Colonic mucosa (tissue), 4 donors: ENCODE results near the gene ZBTB9. TPM values are rescaled to one million over a fixed set of nuclear protein-coding genes. Genes with fewer than 3 reads are reported as not detected.
"Not testable (repeated sequence)": the region's sequence is repeated elsewhere in the genome, so short reads cannot be mapped to it uniquely, and the experiment has no call there.

ENCODE experiments used
- DNase-seq: peaks from one replicate; pipeline ENCODE4 v3.0.0-alpha.2; 2020
- H3K27ac ChIP-seq: fragments of 200-600 bp; one replicate; pipeline ENCODE4 v1.8.0; 2021
- H3K27me3 ChIP-seq: fragments of 200-600 bp; one replicate; pipeline ENCODE4 v1.8.0; 2021
- H3K36me3 ChIP-seq: fragments of 200-600 bp; one replicate; pipeline ENCODE4 v1.8.0; 2021
- H3K4me1 ChIP-seq: fragments of 200-600 bp; one replicate; pipeline ENCODE4 v1.8.0; 2021; ENCODE audit warnings: mild to moderate bottlenecking
- H3K4me3 ChIP-seq: fragments of 200-600 bp; one replicate; pipeline ENCODE4 v1.8.0; 2021
- H3K9ac ChIP-seq, 2 donors: one replicate each; pipeline ENCODE4 v1.7.0; 2013; ENCODE audit warnings: control low read depth in 2 of 2, low read depth in 2 of 2, low read length in 2 of 2
- H3K9me3 ChIP-seq: fragments of 200-600 bp; one replicate; pipeline ENCODE4 v1.8.0; 2021
- intact Hi-C: fragments of 100-400 bp; cut with DNase I; formaldehyde crosslinking; loops from one replicate; pipeline ENCODE4 v1.14.1; 2022
- total RNA-seq, 2 donors: library from RNA; stranded (reverse); fragmentation: NEBNext Ultra II Directional in 1 of 2; extraction: Animal tissue kit (Norgen Biotek cat#: 25700) in 1 of 2; gene quantifications; one replicate each; pipeline ENCODE4 v1.2.1, GENCODE V29; 2021
- TF ChIP-seq, protein P1 (sequence below): fragments of 200-600 bp; IDR thresholded peaks from one replicate; pipeline ENCODE4 v1.8.0; 2022; ENCODE audit warnings: antibody characterized with exemption, mild to moderate bottlenecking
- donor health status: healthy.
- donor health status: DM: no; HTN: no; CAD: no.
- donor health status: DM: no; HTN: no; CAD: no.

Gene ZBTB9
- total RNA-seq, 2 donors from 2014 or later = 4.8 to 8.1 TPM

DNA sequence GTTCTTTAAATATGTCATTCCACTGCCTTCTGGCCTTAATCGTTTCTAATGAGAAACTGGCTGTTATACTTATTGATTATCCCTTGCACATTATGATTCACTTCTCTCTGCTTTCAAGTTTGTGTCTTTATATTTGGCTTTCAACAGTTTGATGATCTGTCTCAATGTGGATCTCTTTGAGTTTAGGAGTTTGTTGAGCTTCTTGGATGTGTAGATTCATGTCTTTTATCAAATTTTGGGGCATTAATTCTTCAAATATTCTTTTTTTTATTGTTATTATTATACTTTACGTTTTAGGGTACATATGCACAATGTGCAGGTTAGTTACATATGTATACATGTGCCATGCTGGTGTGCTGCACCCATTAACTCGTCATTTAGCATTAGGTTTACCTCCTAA is 29.3 kb downstream of the ZBTB9 start:
- Histone ChIP-seq H3K4me1 (no peaks in the 10 kb centered on the region), H3K36me3 (no peaks in the 10 kb centered on the region), H3K27ac (no peak overlapping the region), H3K4me3 (no peak overlapping the region), H3K9me3 (no peaks in the 10 kb centered on the region), H3K9ac (no peak overlapping the region), H3K27me3 (no peaks in the 10 kb centered on the region)
- no peak for DNase-seq
- TF ChIP-seq, protein P1, sequence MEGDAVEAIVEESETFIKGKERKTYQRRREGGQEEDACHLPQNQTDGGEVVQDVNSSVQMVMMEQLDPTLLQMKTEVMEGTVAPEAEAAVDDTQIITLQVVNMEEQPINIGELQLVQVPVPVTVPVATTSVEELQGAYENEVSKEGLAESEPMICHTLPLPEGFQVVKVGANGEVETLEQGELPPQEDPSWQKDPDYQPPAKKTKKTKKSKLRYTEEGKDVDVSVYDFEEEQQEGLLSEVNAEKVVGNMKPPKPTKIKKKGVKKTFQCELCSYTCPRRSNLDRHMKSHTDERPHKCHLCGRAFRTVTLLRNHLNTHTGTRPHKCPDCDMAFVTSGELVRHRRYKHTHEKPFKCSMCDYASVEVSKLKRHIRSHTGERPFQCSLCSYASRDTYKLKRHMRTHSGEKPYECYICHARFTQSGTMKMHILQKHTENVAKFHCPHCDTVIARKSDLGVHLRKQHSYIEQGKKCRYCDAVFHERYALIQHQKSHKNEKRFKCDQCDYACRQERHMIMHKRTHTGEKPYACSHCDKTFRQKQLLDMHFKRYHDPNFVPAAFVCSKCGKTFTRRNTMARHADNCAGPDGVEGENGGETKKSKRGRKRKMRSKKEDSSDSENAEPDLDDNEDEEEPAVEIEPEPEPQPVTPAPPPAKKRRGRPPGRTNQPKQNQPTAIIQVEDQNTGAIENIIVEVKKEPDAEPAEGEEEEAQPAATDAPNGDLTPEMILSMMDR = no peak
- intact Hi-C loops = no loop called here

DNA sequence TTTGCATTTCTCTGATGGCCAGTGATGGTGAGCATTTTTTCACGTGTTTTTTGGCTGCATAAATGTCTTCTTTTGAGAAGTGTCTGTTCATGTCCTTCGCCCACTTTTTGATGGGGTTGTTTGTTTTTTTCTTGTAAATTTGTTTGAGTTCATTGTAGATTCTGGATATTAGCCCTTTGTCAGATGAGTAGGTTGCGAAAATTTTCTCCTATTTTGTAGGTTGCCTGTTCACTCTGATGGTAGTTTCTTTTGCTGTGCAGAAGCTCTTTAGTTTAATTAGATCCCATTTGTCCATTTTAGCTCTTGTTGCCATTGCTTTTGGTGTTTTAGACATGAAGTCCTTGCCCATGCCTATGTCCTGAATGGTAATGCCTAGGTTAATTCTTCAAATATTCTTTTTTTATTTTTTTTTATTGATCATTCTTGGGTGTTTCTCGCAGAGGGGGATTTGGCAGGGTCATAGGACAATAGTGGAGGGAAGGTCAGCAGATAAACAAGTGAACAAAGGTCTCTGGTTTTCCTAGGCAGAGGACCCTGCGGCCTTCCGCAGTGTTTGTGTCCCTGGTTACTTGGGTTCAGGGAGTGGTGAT is 30.4 kb downstream of the ZBTB9 start:
- H3K4me3 ChIP-seq, H3K36me3 ChIP-seq, H3K27me3 ChIP-seq, H3K27ac ChIP-seq, intact Hi-C loops, H3K4me1 ChIP-seq, H3K9ac ChIP-seq, DNase-seq, H3K9me3 ChIP-seq: not testable (repeated sequence)

DNA sequence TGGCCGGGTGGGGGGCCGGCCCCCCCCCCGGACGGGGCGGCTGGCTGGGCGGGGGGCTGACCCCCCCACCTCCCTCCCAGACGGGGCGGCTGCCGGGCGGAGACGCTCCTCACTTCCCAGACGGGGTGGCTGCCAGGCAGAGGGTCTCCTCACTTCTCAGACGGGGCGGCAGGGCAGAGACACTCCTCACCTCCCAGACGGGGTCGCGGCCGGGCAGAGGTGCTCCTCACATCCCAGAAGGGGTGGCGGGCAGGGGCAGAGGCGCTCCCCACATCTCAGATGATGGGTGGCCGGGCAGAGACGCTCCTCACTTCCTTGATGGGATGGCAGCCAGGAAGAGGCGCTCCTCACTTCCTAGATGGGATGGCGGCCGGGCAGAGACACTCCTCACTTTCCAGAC is 31.3 kb downstream of the ZBTB9 start:
- DNase-seq, intact Hi-C loops, H3K4me1 ChIP-seq, H3K36me3 ChIP-seq, H3K27me3 ChIP-seq, H3K4me3 ChIP-seq, H3K9me3 ChIP-seq, H3K9ac ChIP-seq, H3K27ac ChIP-seq: not testable (repeated sequence)

DNA sequence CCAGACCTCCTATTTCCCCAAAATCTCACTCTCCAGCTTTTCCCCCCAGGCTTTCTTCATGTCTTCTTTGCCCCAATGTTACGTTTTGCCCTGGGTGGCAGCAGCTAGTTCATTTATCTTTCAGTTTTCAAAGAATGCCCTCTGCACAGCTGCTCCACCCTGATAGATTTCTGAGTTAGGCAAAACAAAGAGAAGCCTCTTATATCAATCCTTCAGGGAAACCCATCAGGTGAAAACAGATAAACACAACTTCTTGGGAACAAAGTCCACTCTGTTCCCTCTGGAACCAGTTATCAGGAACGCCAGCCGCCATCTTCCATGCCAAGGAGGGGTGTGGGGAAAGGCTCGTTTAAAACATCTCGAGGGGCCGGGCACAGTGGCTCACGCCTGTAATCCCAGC is 34.0 kb downstream of the ZBTB9 start:
- TF ChIP-seq, protein P1 = no peak
- H3K4me3 ChIP-seq = no peak overlapping the region
- no peak overlapping the region for H3K27ac ChIP-seq
- no peaks in the 10 kb centered on the region for H3K9me3 ChIP-seq
- no peaks in the 10 kb centered on the region for H3K36me3 ChIP-seq
- intact Hi-C loops = no loop called here
- DNase-seq = no peak
- H3K27me3 ChIP-seq = no peaks in the 10 kb centered on the region
- H3K4me1 ChIP-seq = no peaks in the 10 kb centered on the region
- H3K9ac ChIP-seq = no peak overlapping the region

DNA sequence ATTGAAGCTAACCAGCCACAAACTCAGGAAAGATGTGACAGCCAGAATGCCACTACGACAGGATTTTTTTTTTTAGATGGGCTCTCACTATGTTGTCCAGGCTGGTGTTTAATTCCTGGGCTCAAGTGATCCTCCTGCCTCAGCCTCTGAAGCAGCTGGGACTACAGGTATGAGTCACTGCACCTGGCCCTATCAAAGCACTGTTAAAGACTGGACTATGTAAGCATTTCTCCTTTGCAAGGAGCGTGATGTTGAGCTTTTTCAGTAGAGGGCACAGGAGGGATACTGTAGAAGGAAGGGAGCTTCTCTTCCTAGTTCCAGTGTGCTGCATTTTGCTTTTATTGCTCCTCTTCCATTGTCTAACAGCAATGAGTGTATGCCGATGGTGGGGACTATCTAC is 35.8 kb downstream of the ZBTB9 start:
- intact Hi-C loops = no loop called here

DNA sequence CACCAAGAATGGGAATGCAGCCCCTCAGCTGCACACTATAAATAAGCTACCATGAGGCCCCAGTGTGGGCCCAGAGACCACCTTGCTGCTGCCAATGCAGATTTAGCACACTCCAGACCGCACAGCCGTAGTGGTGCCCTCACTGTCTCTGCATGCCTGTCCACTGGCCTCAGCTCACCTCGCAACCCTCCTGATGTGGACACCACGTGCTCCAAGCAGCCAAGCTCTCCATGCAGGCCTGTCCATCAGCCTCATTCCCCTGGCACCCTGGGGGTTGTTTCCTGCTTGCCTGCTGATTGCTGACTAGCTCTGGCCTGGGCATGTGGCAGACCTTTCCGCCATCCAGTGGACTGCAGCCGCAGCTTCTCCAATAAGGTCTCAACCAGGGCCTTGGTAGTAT is 36.2 kb downstream of the ZBTB9 start:
- TF ChIP-seq, protein P1 = no peak
- DNase-seq = no peak
- Histone ChIP-seq H3K27me3 (no peaks in the 10 kb centered on the region), H3K4me3 (no peak overlapping the region), H3K9ac (no peak overlapping the region), H3K36me3 (no peaks in the 10 kb centered on the region), H3K9me3 (no peaks in the 10 kb centered on the region), H3K27ac (no peak overlapping the region), H3K4me1 (no peaks in the 10 kb centered on the region)
- intact Hi-C loops = no loop called here

More for the DNA sequence above, 35.8 kb downstream of the ZBTB9 start:
- no peak overlapping the region for H3K9ac ChIP-seq
- no peaks in the 10 kb centered on the region for H3K36me3 ChIP-seq
- no peak for DNase-seq
- TF ChIP-seq, protein P1 = no peak
- H3K27ac ChIP-seq = no peak overlapping the region
- H3K27me3 ChIP-seq = no peaks in the 10 kb centered on the region
- no peaks in the 10 kb centered on the region for H3K9me3 ChIP-seq
- no peak overlapping the region for H3K4me3 ChIP-seq
- H3K4me1 ChIP-seq = no peaks in the 10 kb centered on the region
